Vagina (tissue), 2 donors: ENCODE results near the gene PMM2.

Experiments used
- POLR2A ChIP-seq, 2 donors: fragments of 450-650 bp; IDR thresholded peaks; one replicate each; pipeline ENCODE4 v1.6.1; 2017; ENCODE audit warnings: antibody characterized with exemption in 2 of 2, mild to moderate bottlenecking in 2 of 2, moderate library complexity in 2 of 2
- POLR2AphosphoS5 ChIP-seq, 2 donors: sonication (generic); formaldehyde crosslinking; IDR thresholded peaks; one replicate each; pipeline ENCODE4 v1.9.0; 2017; ENCODE audit warnings: antibody characterized with exemption in 2 of 2, mild to moderate bottlenecking in 2 of 2, low read depth in 1 of 2; ENCODE audit not compliant: insufficient read depth in 1 of 2
- TF ChIP-seq, protein P1 (sequence below), 3 experiments: fragments of 450-650 bp in 2 of 3; fragments of 200-600 bp in 1 of 3; sonication (generic) in 1 of 3; IDR thresholded peaks; one replicate each; pipeline ENCODE4 v1.5.1; 2017 to 2019; ENCODE audit warnings: antibody characterized with exemption in 3 of 3, mild to moderate bottlenecking in 2 of 3, moderate library complexity in 2 of 3

DNA sequence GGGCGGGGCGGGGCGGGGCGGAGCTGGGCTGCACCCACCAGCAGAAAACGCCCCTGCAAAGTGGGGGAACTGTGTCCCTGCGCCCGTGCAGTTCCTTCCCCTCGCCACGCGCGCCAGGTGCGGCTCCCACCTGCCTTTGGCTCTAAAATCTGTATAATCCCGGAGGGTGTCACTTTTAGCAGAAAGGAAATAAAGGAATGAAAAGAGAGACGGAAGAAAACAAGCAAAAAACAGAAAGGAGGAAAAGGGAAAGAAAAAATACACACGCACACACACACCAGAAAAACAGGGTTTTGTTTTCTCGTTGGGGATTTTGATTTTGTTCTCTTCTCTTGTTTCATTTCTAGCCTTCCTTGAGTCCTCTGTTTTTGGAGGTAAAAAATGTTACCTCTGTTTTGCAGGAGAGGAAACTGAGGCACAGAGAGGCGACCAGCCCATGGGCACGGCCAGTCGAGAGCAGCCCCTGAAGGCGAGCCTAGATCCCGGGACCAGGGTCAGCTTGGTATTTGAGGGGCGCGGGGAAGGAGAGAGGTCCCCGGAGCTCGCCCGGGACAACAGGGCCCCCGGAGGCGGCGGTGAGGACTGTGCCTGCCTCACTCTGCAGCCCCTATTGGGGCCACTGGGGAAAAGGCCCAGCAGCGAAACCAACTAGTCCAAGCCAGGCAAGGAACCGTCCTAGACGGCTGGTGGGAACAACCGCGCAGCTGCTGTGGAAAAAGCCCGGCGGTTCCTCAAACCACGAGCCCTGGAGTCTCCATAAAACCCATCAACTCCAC lies 71.8 kb downstream of the PMM2 start:
- TF ChIP-seq, protein P1, sequence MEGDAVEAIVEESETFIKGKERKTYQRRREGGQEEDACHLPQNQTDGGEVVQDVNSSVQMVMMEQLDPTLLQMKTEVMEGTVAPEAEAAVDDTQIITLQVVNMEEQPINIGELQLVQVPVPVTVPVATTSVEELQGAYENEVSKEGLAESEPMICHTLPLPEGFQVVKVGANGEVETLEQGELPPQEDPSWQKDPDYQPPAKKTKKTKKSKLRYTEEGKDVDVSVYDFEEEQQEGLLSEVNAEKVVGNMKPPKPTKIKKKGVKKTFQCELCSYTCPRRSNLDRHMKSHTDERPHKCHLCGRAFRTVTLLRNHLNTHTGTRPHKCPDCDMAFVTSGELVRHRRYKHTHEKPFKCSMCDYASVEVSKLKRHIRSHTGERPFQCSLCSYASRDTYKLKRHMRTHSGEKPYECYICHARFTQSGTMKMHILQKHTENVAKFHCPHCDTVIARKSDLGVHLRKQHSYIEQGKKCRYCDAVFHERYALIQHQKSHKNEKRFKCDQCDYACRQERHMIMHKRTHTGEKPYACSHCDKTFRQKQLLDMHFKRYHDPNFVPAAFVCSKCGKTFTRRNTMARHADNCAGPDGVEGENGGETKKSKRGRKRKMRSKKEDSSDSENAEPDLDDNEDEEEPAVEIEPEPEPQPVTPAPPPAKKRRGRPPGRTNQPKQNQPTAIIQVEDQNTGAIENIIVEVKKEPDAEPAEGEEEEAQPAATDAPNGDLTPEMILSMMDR (IDR thresholded peaks at IDR 0.05), result no peak
- TF ChIP-seq POLR2A (IDR thresholded peaks at IDR 0.05) (no peak), POLR2AphosphoS5 (IDR thresholded peaks at IDR 0.05; ENCODE audit: insufficient read depth in 1 of 2, low read depth in 1 of 2) (no peak)
